Heart left ventricle (tissue), 16 donors: ENCODE results near the gene TNRC18. TPM values are rescaled to one million over a fixed set of nuclear protein-coding genes. Genes with fewer than 3 reads are reported as not detected.

Source experiments
- ATAC-seq, 4 donors: fragments of 200-7000 bp; cut with Tn5 transposase; one replicate each; pipeline ENCODE4 v1.9.1; 2020 to 2022; ENCODE audit warnings: moderate library complexity in 4 of 4, mild to moderate bottlenecking in 3 of 4, moderate number of reproducible peaks in 1 of 4
- DNase-seq, 5 donors: peaks; one replicate each; pipeline ENCODE4 v3.0.0-alpha.2; 2020
- H3K27ac ChIP-seq, 12 donors: fragments of 200-600 bp; sonication (generic) in 4 of 12; one replicate each; pipeline versions ENCODE4 v1.5.0 to v1.8.0; 2016 to 2022; ENCODE audit warnings: mild to moderate bottlenecking in 2 of 12
- H3K27me3 ChIP-seq, 9 donors: fragments of 200-600 bp; sonication (generic) in 2 of 9; one replicate each; pipeline versions ENCODE4 v1.5.1 to v1.8.0; 2016 to 2022; ENCODE audit warnings: mild to moderate bottlenecking in 3 of 9
- H3K36me3 ChIP-seq, 9 donors: fragments of 200-600 bp; sonication (generic) in 2 of 9; one replicate each; pipeline versions ENCODE4 v1.5.0 to v1.8.0; 2018 to 2022; ENCODE audit warnings: mild to moderate bottlenecking in 2 of 9
- H3K4me1 ChIP-seq, 12 donors: fragments of 200-600 bp; sonication (generic) in 4 of 12; one replicate each; pipeline versions ENCODE4 v1.5.0 to v1.8.0; 2016 to 2022; ENCODE audit warnings: mild to moderate bottlenecking in 3 of 12
- H3K4me3 ChIP-seq, 12 donors: fragments of 200-600 bp; sonication (generic) in 4 of 12; one replicate each; pipeline versions ENCODE4 v1.5.0 to v1.8.0; 2017 to 2022; ENCODE audit warnings: mild to moderate bottlenecking in 9 of 12, moderate library complexity in 4 of 12
- H3K9me3 ChIP-seq, 12 donors: fragments of 200-600 bp; sonication (generic) in 4 of 12; one replicate each; pipeline versions ENCODE4 v1.5.0 to v1.8.0; 2016 to 2022; ENCODE audit warnings: mild to moderate bottlenecking in 1 of 12
- CTCF ChIP-seq, 12 donors: fragments of 200-600 bp; sonication (generic) in 4 of 12; IDR thresholded peaks; one replicate each; pipeline versions ENCODE4 v1.5.0 to v1.8.0; 2018 to 2022; ENCODE audit warnings: antibody characterized with exemption in 12 of 12, mild to moderate bottlenecking in 5 of 12
- POLR2A ChIP-seq, 2 donors: fragments of 450-650 bp; IDR thresholded peaks; one replicate each; pipeline ENCODE4 v1.6.1; 2017; ENCODE audit warnings: antibody characterized with exemption in 2 of 2, mild to moderate bottlenecking in 2 of 2, moderate library complexity in 2 of 2
- WGBS, 4 donors: extraction: QIAGEN DNeasy Blood & Tissue Kit in 2 of 4; methylation state at CpG; one replicate each; pipeline versions ENCODE4 v1.1.5 to v1.1.7; 2013 to 2018; 5-methylcytosine and 5-hydroxymethylcytosine counted together
- intact Hi-C, 10 donors: fragments of 100-400 bp; cut with DNase I; formaldehyde crosslinking; loops; one replicate each; pipeline versions ENCODE4 v1.11.1 to v1.14.2; 2022
- polyA plus RNA-seq, 2 donors: library from polyadenylated mRNA; stranded (reverse); fragments of 200-250 nt; gene quantifications; one replicate each; pipeline ENCODE4 v1.2.3, GENCODE V29; 2013
- total RNA-seq, 9 donors: library from RNA; depleted of rRNA in 2 of 9; stranded (reverse); fragments of >200 nt in 2 of 9; fragmentation: NEBNext Ultra II Directional in 3 of 9; extraction: Animal tissue kit (Norgen Biotek cat#: 25700) in 3 of 9; gene quantifications; one replicate each; pipeline versions ENCODE4 v1.1.0 to v1.2.4, GENCODE V29; 2016 to 2023
- donor health status: ischemic (EF 13 %, LVEDD 7.1; RV severe dilation, severe dysfunction).
- donor health status: healthy with polysubstance abuse.
- donor health status: DM: no; HTN: yes; CAD: no.
- donor health status: DM: no; HTN: no; CAD: no.
- donor health status: ischemic (EF 25% LVEDD 6.9; RV normal size, moderate dysfunction).
- donor health status: ischemic (EF 25% LVEDD 5.7; RV mildly dilated, moderate dysfunction).
- donor health status: healthy.
- donor health status: DM: yes; HTN: yes; CAD: no.
- donor health status: ischemic (EF 35%, LVEDD 5.7; RV mildly dilated, moderate dysfunction).
- donor health status: nonischemic (EF 11% LVEDD 7.7; RV severe dilation, severe dysfunction).
- donor health status: DM: yes; HTN: yes; CAD: no.
- donor health status: PGD.
- donor health status: ischemic (EF 29% LVEDD 5.4; RV normal size, mild dysfunction).
- donor health status: nonischemic (EF 23%, LVEDD 6.1; RV moderate dilation, normal function).

Gene TNRC18
- total and polyA plus RNA-seq, 11 donors: 23.4 to 66.6 (median 33.7) TPM

GRCh38 chr7:5454485-5454884 is 30.9 kb upstream of the TNRC18 start:
- WGBS, 4 donors: 91 to 96% (median 94%) methylated on average over 7 to 8 of the region's 8 CpGs
- H3K36me3 ChIP-seq: no peaks in the 10 kb centered on the region
- TF ChIP-seq CTCF (IDR thresholded peaks at IDR 0.05) (no peak), POLR2A (IDR thresholded peaks at IDR 0.05) (no peak)
- H3K4me3 ChIP-seq: no peak overlapping the region
- intact Hi-C loops: loop anchor here in 9 of 10 donors (5.0 to 10.0 kb wide), 5 partner anchors 87 to 312 kb away; no protein-coding TSS in a partner anchor
- H3K4me1 ChIP-seq: peaks cover 0 to 22% (median 8%) of the 10 kb centered on the region in 12 donors
- no peaks in the 10 kb centered on the region for H3K27me3 ChIP-seq
- no peak overlapping the region for H3K27ac ChIP-seq
- DNase-seq (no peak), ATAC-seq (no peak)
- H3K9me3 ChIP-seq: no peaks in the 10 kb centered on the region

DNA sequence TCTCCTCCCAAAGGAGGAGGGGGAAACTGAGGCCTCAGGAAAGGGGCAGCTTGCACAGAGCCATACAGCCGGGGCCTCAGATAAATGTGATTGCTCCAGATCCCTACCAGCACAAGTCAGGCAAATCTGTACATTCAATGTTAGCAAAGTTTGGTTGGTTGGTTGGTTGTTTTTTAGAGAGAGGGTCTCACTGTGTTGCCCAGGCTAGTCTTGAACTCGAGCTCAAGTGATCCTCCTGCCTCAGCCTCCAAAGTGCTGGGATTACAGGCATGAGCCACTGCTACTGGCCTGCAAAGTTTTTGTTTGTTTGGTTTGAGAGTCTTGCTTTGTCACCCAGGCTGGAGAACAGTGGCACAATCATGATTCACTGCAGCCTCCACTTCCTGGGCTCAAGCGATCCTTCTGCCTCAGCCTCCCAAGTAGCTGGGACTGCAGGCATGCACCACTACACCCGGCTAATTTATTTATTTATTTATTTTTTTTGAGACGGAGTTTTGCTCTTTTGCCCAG is 30.0 kb upstream of the TNRC18 start:
- intact Hi-C loops: loop anchor here in 9 of 10 donors (2.0 to 10.0 kb wide), 6 partner anchors 86 to 311 kb away; no protein-coding TSS in a partner anchor
- no peak overlapping the region for H3K27ac ChIP-seq
- TF ChIP-seq CTCF (IDR thresholded peaks at IDR 0.05) (no peak), POLR2A (IDR thresholded peaks at IDR 0.05) (no peak)
- H3K36me3 ChIP-seq: no peaks in the 10 kb centered on the region
- H3K4me1 ChIP-seq: peaks cover 0 to 22% (median 8%) of the 10 kb centered on the region in 12 donors
- no peak overlapping the region for H3K4me3 ChIP-seq
- ATAC-seq (no peak), DNase-seq (no peak)
- no peaks in the 10 kb centered on the region for H3K9me3 ChIP-seq
- H3K27me3 ChIP-seq: no peaks in the 10 kb centered on the region
- 58 to 91% (median 83%) methylated on average over 5 of the region's 5 CpGs for WGBS, 4 donors

- H3K27me3 ChIP-seq: no peaks in the 10 kb centered on the region
- no peak overlapping the region for H3K27ac ChIP-seq
- H3K9me3 ChIP-seq: no peaks in the 10 kb centered on the region
- H3K36me3 ChIP-seq: no peaks in the 10 kb centered on the region
- intact Hi-C loops: loop anchor here in 9 of 10 donors (2.0 to 10.0 kb wide), 6 partner anchors 86 to 311 kb away; no protein-coding TSS in a partner anchor
- peak in 1 of 5 donors; percentile 71 for DNase-seq
- H3K4me3 ChIP-seq: no peak overlapping the region
- peaks cover 0 to 19% (median 6%) of the 10 kb centered on the region in 12 donors for H3K4me1 ChIP-seq
- ATAC-seq: peak in 1 of 4 donors; percentile 38
- TF ChIP-seq POLR2A (IDR thresholded peaks at IDR 0.05): no peak
- TF ChIP-seq CTCF (IDR thresholded peaks at IDR 0.05): no peak
- WGBS, 4 donors: 61 to 65% (median 64%) methylated on average over 14 of the region's 14 CpGs
Measured at GRCh38 chr7:5452937-5453540, 29.4 kb upstream of the TNRC18 start.

- intact Hi-C loops: loop anchor here in 9 of 10 donors (2.0 to 10.0 kb wide), 6 partner anchors 85 to 310 kb away; no protein-coding TSS in a partner anchor
- peak in 2 of 4 donors; percentile 11 to 33 for ATAC-seq
Measured at GRCh38 chr7:5452470-5452899, 28.9 kb upstream of the TNRC18 start.

More at GRCh38 chr7:5452470-5452899, 28.9 kb upstream of the TNRC18 start:
- Histone ChIP-seq H3K9me3 (no peaks in the 10 kb centered on the region), H3K4me3 (no peak overlapping the region), H3K27ac (no peak overlapping the region), H3K4me1 (peaks cover 0 to 14% (median 3%) of the 10 kb centered on the region in 12 donors), H3K27me3 (no peaks in the 10 kb centered on the region), H3K36me3 (no peaks in the 10 kb centered on the region)
- WGBS, 4 donors: 76 to 85% (median 84%) methylated on average over 12 of the region's 12 CpGs
- TF ChIP-seq CTCF (IDR thresholded peaks at IDR 0.05) (no peak), POLR2A (IDR thresholded peaks at IDR 0.05) (no peak)
- no peak for DNase-seq
